ENCODE data around the gene SORL1-AS1.

The SORL1-AS1 gene

GRCh38 chr11:121478226-121478894 lies 25.6 kb upstream of the SORL1-AS1 start:
- no peak overlapping the region for H3K27ac ChIP-seq (ENCODE audit: low read depth in 1 of 2, low read length in 2 of 2)
- peaks cover 36 to 41% of the 10 kb centered on the region in 2 donors for H3K4me1 ChIP-seq (ENCODE audit: control insufficient read depth in 1 of 2, insufficient read depth in 2 of 2, low read length in 2 of 2)
- H3K79me2 ChIP-seq (ENCODE audit: insufficient read depth, low read length): peaks cover 68% of the 10 kb centered on the region
- Mint-ChIP-seq H3K36me3 (peaks cover 45 to 64% of the 10 kb centered on the region in 2 donors), H3K9me3 (no peaks in the 10 kb centered on the region), H3K4me3 (no peak overlapping the region), H3K4me1 (peaks cover 45% of the 10 kb centered on the region), H3K27ac (peak overlapping the region in 1 of 7 donors; percentile 53), H3K27me3 (ENCODE audit: low read depth in 3 of 3) (peaks cover 0 to 2% (median 0%) of the 10 kb centered on the region in 3 donors)
- no peak overlapping the region for H2AFZ ChIP-seq (ENCODE audit: insufficient read depth, low read depth, low read length, poor library complexity, severe bottlenecking)
- H3K9me3 ChIP-seq (replicated peaks in 1 of 2; ENCODE audit: control insufficient read depth in 1 of 2, insufficient read depth in 1 of 2, low read length in 2 of 2): no peaks in the 10 kb centered on the region
- intact Hi-C loops (cut with micrococcal nuclease): no loop called here
- no peak overlapping the region for H3K9ac ChIP-seq (ENCODE audit: insufficient read depth, low read length, poor library complexity, severe bottlenecking)
- WGBS (ENCODE audit: insufficient coverage): 95% methylated on average over 16 of the region's 18 CpGs
- peaks cover 34 to 66% of the 10 kb centered on the region in 2 donors for H3K36me3 ChIP-seq (replicated peaks in 1 of 2; ENCODE audit: control insufficient read depth in 1 of 2, insufficient read depth in 2 of 2, low read length in 2 of 2)
- DNase-seq: no peak
- peaks cover 98% of the 10 kb centered on the region for H4K20me1 ChIP-seq (ENCODE audit: insufficient read depth, low read length)
- H3K4me3 ChIP-seq (replicated peaks in 1 of 3; ENCODE audit: low read depth in 2 of 3, low read length in 3 of 3): no peak overlapping the region
- H3K4me2 ChIP-seq (replicated peaks; ENCODE audit: extremely low read depth, low read length, poor library complexity, severe bottlenecking): no peak overlapping the region
- H3K27me3 ChIP-seq (ENCODE audit: control insufficient read depth in 2 of 2, insufficient read depth in 2 of 2, low read length in 2 of 2): no peaks in the 10 kb centered on the region
- no peak for TF ChIP-seq CTCF (IDR thresholded peaks at IDR 0.05)

- peaks cover 46 to 84% of the 10 kb centered on the region in 2 donors for H3K36me3 ChIP-seq (replicated peaks in 1 of 2; ENCODE audit: control insufficient read depth in 1 of 2, insufficient read depth in 2 of 2, low read length in 2 of 2)
- peaks cover 0 to 2% (median 0%) of the 10 kb centered on the region in 3 donors for H3K27me3 Mint-ChIP-seq (ENCODE audit: low read depth in 3 of 3)
- peaks cover 61 to 74% of the 10 kb centered on the region in 2 donors for H3K36me3 Mint-ChIP-seq
- peaks cover 33% of the 10 kb centered on the region for H3K4me1 Mint-ChIP-seq
- no CpG with 5 or more reads among the region's 5 CpGs for whole genome bisulfite sequencing (ENCODE audit: insufficient coverage)
- no peak overlapping the region for H3K9ac ChIP-seq (ENCODE audit: insufficient read depth, low read length, poor library complexity, severe bottlenecking)
- intact Hi-C loops (cut with micrococcal nuclease): no loop called here
- peaks cover 98% of the 10 kb centered on the region for H4K20me1 ChIP-seq (ENCODE audit: insufficient read depth, low read length)
- peak overlapping the region in 1 of 2 donors; percentile 26 for H3K27ac ChIP-seq (ENCODE audit: low read depth in 1 of 2, low read length in 2 of 2)
- no peak overlapping the region for H3K4me3 ChIP-seq (replicated peaks in 1 of 3; ENCODE audit: low read depth in 2 of 3, low read length in 3 of 3)
- H3K27ac Mint-ChIP-seq: peak overlapping the region in 2 of 7 donors; percentile 60 to 73
- no peaks in the 10 kb centered on the region for H3K27me3 ChIP-seq (ENCODE audit: control insufficient read depth in 2 of 2, insufficient read depth in 2 of 2, low read length in 2 of 2)
- peaks cover 18 to 22% of the 10 kb centered on the region in 2 donors for H3K4me1 ChIP-seq (ENCODE audit: control insufficient read depth in 1 of 2, insufficient read depth in 2 of 2, low read length in 2 of 2)
- no peak overlapping the region for H3K4me2 ChIP-seq (replicated peaks; ENCODE audit: extremely low read depth, low read length, poor library complexity, severe bottlenecking)
- no peak overlapping the region for H3K4me3 Mint-ChIP-seq
- no peak for TF ChIP-seq CTCF (IDR thresholded peaks at IDR 0.05)
- no peaks in the 10 kb centered on the region for H3K9me3 ChIP-seq (replicated peaks in 1 of 2; ENCODE audit: control insufficient read depth in 1 of 2, insufficient read depth in 1 of 2, low read length in 2 of 2)
- H3K79me2 ChIP-seq (ENCODE audit: insufficient read depth, low read length): peaks cover 75% of the 10 kb centered on the region
- H2AFZ ChIP-seq (ENCODE audit: insufficient read depth, low read depth, low read length, poor library complexity, severe bottlenecking): no peak overlapping the region
- H3K9me3 Mint-ChIP-seq: no peaks in the 10 kb centered on the region
- DNase-seq: no peak
These were observed 23.7 kb upstream of the SORL1-AS1 start for GRCh38 chr11:121476379-121477032.
